IPS-15b (cell line): Measurements from ENCODE around the gene AKAIN1.

Source experiments
- H3K27me3 ChIP-seq: one replicate; pipeline ENCODE4 v1.6.1; 2013; ENCODE audit warnings: low read length; ENCODE audit not compliant: control insufficient read depth, insufficient read depth
- H3K36me3 ChIP-seq: one replicate; pipeline ENCODE4 v1.6.1; 2013; ENCODE audit warnings: low read length; ENCODE audit not compliant: control insufficient read depth, insufficient read depth
- H3K4me1 ChIP-seq: one replicate; pipeline ENCODE4 v1.6.1; 2013; ENCODE audit warnings: mild to moderate bottlenecking, low read length; ENCODE audit not compliant: control insufficient read depth, insufficient read depth
- H3K4me3 ChIP-seq: one replicate; pipeline ENCODE4 v1.5.1; 2013; ENCODE audit warnings: low read depth, low read length
- H3K9ac ChIP-seq: one replicate; pipeline ENCODE4 v1.6.1; 2013; ENCODE audit warnings: low read depth, mild to moderate bottlenecking, low read length
- H3K9me3 ChIP-seq: one replicate; pipeline ENCODE4 v1.6.1; 2013; ENCODE audit warnings: mild to moderate bottlenecking, low read length; ENCODE audit not compliant: control insufficient read depth, insufficient read depth

The AKAIN1 gene

DNA sequence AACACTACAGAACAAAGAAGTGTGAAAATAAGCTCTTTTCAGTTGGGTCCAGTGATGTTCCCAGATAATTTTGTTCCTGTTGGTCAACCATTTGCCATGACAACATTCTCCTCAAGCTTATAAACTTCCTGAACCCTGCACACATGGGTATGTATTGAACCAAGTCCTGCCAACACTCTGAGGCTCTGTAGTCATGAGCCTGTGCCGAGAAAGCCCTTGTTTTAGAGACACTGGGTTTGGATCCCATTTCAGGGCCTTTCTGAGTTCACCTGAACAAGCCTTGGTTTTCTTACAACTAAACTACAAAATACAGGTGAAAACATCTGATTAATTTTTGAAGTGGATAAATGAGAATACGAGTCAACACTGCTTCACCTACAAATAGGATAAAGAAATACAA lies 38.5 kb downstream of the AKAIN1 start:
- Histone ChIP-seq H3K9ac (no peak overlapping the region), H3K4me3 (no peak overlapping the region), H3K4me1 (no peaks in the 10 kb centered on the region), H3K9me3 (no peaks in the 10 kb centered on the region), H3K27me3 (no peaks in the 10 kb centered on the region), H3K36me3 (no peaks in the 10 kb centered on the region)

DNA sequence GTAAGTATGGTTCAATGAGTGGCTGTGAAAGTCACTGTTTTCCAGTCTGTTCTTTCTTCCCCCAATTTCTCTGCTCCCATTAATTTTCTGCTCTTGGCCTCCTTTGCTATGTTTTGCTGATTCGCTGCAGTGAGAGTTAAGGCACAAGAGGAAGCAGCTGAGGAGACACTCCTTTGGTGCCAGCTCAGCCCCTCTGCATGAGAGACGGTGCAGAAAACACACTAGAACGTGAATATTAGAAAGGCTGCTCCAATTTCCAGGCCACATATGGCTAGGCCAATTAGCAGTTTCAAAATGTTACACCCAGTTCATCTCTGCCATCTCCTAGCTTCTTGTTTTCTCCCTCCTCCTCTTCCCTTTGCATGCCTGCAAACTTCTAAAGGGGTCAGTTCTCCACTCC lies 38.9 kb downstream of the AKAIN1 start:
- H3K36me3 ChIP-seq, result no peaks in the 10 kb centered on the region
- no peak overlapping the region for H3K9ac ChIP-seq
- H3K4me1 ChIP-seq, result no peaks in the 10 kb centered on the region
- no peaks in the 10 kb centered on the region for H3K9me3 ChIP-seq
- H3K4me3 ChIP-seq, result no peak overlapping the region
- no peaks in the 10 kb centered on the region for H3K27me3 ChIP-seq

DNA sequence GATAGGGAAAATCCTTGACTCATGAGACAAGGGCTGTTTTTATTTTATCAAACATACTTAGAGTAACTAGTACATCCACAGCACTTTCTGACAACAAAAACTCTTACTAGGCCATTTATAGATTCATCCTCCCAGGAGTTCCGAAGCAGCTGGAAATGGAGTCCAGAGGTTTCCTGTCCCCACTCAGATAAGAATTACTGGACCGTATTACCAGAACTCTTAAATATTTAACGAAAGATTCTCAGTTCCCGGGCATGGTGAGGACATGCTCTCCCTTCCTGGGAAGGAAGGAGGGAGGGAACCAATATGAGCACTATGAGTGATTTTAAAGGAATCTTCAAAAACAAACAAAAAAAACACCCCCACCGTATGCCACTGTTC lies 41.2 kb downstream of the AKAIN1 start:
- Histone ChIP-seq H3K9me3 (no peaks in the 10 kb centered on the region), H3K27me3 (no peaks in the 10 kb centered on the region), H3K36me3 (no peaks in the 10 kb centered on the region), H3K4me1 (peaks cover 5% of the 10 kb centered on the region), H3K4me3 (no peak overlapping the region), H3K9ac (no peak overlapping the region)

DNA sequence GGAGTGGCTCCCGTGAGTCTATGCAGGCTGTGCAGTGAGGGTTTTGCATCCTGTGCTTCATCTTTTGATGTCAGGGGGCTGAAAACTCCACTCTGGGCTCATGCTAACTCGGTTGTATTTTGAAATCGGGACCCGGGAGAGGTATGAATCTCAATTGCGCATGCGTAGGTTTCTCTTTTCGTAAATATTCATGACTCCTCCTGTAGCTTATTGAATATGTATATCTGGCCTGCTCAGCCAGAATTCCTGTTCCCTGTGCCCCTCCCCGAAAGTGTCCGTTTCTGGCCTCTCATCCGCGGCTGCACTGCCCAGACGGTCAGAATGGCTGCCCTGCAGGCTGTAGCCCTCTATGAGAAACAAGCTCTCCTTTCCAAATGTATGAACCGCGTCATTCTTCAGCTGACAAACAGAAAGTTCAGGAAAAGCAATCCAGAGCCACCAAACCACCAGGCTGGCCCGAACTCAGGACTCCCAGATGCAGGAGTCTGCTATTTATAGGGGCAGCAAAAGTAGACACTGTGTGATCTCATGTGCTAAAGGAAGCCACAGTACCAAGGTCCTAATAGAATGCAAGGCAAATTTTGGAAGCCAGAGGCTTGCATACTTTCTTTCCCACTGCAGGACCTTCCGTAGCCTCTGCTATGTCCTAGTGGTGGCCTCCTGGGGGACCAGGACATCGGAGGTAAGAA lies 41.7 kb downstream of the AKAIN1 start:
- H3K9me3 ChIP-seq, result no peaks in the 10 kb centered on the region
- H3K36me3 ChIP-seq, result no peaks in the 10 kb centered on the region
- H3K9ac ChIP-seq, result no peak overlapping the region
- no peaks in the 10 kb centered on the region for H3K27me3 ChIP-seq
- no peak overlapping the region for H3K4me3 ChIP-seq
- peaks cover 5% of the 10 kb centered on the region for H3K4me1 ChIP-seq

DNA sequence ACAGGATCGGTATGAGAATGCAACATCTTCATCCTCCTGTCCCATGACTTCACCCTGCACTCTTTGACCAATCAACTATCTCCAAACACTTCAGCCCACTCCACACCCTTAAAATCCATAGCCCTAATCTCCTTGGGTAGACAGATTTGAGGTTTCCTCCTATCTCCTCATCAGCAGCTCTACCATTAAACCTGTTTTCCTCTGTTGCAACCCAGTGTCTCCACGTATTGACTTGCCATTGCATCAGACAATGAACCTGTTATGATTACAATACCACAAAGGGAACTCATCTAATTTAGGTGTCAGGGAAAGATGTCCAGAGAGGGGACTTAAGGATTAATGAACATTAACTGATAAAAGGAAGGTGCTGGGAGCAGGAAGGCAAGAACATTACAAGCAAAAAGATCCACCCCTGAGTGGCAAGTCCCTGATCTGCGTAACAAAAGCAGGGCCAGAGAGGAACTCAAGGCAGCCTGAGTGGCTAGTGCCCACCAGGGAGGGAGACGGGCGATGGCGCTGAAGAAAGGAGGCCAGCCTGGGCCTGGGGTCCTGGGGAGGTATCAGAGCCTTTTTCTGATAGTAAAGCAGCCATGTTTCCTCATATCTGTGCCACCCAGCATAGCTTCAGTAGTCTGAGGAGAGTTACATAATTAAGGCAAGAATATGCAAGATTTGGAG lies 44.6 kb downstream of the AKAIN1 start:
- H3K36me3 ChIP-seq, result no peaks in the 10 kb centered on the region
- no peak overlapping the region for H3K9ac ChIP-seq
- H3K9me3 ChIP-seq, result no peaks in the 10 kb centered on the region
- H3K27me3 ChIP-seq, result no peaks in the 10 kb centered on the region
- H3K4me3 ChIP-seq, result no peak overlapping the region
- H3K4me1 ChIP-seq, result peaks cover 5% of the 10 kb centered on the region

DNA sequence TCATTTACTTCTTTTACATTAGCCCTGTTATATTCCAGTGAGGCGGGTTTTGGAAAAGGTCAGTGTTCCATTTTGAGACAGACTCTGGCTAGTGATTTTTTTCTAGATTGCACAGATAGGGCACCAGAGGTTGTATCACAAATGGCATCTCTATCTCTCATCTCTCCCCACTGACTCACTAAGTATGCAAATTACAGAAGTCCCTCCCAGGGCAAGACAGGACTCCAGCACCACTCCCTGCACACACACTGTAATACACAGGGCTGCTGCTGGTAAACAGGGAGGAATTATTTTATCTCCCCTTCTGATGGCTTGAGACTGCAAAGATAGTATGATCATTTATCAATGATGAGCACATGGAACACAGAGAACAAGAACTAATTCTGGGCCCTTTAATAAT lies 46.2 kb downstream of the AKAIN1 start:
- no peaks in the 10 kb centered on the region for H3K27me3 ChIP-seq

DNA sequence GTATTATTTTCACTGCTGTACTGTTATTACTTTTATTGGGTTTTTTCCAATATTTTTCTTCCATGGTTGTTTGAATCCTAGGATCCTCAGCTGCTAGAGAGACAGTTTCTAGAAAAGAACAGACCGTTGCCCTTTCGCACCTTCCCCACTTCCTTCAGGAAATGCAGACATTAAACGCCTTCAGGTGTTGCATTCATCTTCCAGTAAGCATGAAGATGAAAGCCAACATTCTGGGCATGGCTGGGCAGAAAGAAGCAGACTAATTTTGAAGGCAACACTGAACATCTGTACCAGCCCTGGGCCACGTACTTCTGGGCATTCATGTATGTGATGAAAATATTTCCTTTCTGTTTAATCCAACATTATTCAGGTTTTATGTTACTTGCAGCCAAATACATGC lies 51.0 kb downstream of the AKAIN1 start:
- Histone ChIP-seq H3K4me3 (no peak overlapping the region), H3K27me3 (no peaks in the 10 kb centered on the region), H3K9ac (no peak overlapping the region), H3K4me1 (no peaks in the 10 kb centered on the region), H3K36me3 (no peaks in the 10 kb centered on the region), H3K9me3 (no peaks in the 10 kb centered on the region)

More for the DNA sequence above, 46.2 kb downstream of the AKAIN1 start:
- H3K4me1 ChIP-seq, result peaks cover 5% of the 10 kb centered on the region
- no peaks in the 10 kb centered on the region for H3K36me3 ChIP-seq
- H3K9ac ChIP-seq, result no peak overlapping the region
- no peak overlapping the region for H3K4me3 ChIP-seq
- H3K9me3 ChIP-seq, result no peaks in the 10 kb centered on the region

DNA sequence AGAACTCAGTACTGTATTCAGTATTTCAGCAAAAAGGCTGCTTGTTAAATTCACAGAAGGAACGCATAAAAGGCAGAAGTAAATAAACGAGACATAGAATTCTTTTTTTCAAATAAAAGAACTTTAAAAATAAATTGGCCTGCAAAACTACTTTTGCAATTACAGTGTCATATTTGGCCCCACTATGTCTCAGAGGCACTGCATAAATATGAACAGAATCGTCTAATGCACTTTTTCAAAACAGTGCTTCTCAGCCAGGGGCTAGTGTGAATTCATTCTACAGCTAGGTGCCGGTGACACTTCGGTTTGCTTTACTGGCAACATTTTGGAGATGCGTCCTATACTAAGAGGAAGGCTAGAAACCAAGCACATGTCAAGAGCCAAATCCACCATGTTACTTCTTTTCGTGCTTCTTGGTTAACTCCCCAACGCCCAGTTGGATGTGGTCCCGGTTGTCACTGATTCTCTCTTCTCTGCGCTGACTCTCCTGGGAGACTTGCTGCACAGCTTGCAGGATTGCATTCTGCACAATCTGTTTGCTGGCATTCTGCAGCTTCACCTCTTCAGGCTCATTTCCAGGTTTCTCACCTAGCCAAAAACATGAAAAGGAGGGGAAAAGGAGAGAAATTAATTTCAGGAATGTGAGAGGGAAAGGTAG lies 51.8 kb downstream of the AKAIN1 start:
- Histone ChIP-seq H3K4me3 (no peak overlapping the region), H3K27me3 (no peaks in the 10 kb centered on the region), H3K36me3 (no peaks in the 10 kb centered on the region), H3K9me3 (no peaks in the 10 kb centered on the region), H3K4me1 (no peaks in the 10 kb centered on the region), H3K9ac (no peak overlapping the region)

DNA sequence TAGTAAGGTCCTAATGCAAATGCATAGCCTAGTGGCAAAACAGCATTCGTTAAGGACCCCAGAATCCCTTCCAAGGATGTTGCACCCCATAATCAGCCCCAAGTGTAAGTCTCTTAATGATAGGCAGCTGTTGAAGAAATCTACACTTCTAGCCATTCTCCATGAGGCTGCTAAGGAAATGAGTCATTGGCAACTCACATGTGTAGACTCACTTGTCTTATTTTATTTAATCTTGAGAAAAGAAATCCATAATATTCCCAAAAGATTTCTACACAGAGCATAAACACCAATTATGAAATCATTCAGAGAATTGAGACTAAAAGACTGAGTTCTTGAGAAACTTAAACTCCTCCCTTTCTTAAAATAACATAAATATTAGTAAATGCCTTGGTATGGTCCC lies 52.4 kb downstream of the AKAIN1 start:
- H3K9me3 ChIP-seq, result no peaks in the 10 kb centered on the region
- H3K4me3 ChIP-seq, result no peak overlapping the region
- no peaks in the 10 kb centered on the region for H3K36me3 ChIP-seq
- H3K27me3 ChIP-seq, result no peaks in the 10 kb centered on the region
- H3K4me1 ChIP-seq, result no peaks in the 10 kb centered on the region
- no peak overlapping the region for H3K9ac ChIP-seq

DNA sequence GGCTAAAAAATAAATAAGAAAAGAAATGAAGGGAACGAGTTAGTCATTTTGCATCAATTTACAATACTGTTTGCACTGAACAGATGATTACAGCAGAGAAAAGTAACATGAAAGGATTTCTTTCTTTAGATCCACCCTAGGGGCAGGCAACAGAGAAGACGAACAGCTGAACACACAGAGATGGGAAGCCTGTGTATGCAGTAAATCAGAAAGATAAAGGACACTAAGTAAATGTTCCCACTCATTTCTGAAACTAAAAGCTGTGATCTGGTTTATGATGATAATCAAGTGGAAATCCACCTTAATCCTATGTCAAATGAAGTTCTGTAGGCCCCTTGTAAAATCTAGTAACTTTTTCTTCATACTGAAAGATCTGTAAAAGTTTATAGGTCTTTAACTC lies 54.2 kb downstream of the AKAIN1 start:
- Histone ChIP-seq H3K4me1 (no peaks in the 10 kb centered on the region), H3K36me3 (no peaks in the 10 kb centered on the region), H3K27me3 (no peaks in the 10 kb centered on the region), H3K4me3 (no peak overlapping the region), H3K9ac (no peak overlapping the region), H3K9me3 (no peaks in the 10 kb centered on the region)

DNA sequence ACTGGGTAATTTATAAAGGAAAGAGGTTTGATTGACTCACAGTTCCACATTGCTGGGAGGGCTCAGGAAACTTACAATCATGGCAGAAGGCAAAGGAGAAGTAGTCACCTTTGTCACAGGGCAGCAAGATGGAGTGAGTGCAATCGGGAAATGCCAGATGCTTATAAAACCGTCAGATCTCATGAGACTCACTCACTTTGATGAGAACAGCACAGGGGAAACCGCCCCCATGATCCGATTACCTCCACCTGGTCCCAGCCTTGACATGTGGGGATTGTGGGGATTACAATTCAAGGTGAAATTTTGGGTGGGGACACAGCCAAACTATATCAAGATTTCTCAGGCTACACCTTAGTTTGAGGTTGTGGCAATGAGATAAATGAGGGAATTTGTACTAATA lies 54.9 kb downstream of the AKAIN1 start:
- no peaks in the 10 kb centered on the region for H3K9me3 ChIP-seq
- H3K27me3 ChIP-seq, result no peaks in the 10 kb centered on the region
- H3K4me3 ChIP-seq, result no peak overlapping the region
- H3K9ac ChIP-seq, result no peak overlapping the region
- H3K36me3 ChIP-seq, result no peaks in the 10 kb centered on the region
- H3K4me1 ChIP-seq, result no peaks in the 10 kb centered on the region

DNA sequence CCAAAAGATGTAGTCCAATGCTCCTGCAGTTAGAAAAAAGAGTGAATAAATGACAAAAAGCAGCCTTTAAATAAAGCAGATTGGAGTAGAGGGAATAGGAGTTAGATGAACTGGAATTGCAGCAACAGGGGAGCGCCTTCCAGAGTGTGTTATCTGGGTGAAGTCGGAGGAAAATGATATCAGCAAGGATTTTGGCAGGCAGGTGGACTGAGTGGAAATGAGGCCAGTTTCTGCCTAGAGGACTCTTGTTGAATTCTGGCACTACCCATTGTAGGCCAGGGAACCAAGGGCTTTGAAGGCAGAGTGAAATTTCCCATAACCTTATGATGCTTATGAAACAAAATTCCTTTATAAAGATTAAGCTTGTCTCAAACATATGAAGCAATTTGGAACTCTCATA lies 59.8 kb downstream of the AKAIN1 start:
- no peak overlapping the region for H3K9ac ChIP-seq
- no peaks in the 10 kb centered on the region for H3K4me1 ChIP-seq
- H3K4me3 ChIP-seq, result no peak overlapping the region
- no peaks in the 10 kb centered on the region for H3K27me3 ChIP-seq
- no peaks in the 10 kb centered on the region for H3K9me3 ChIP-seq
- H3K36me3 ChIP-seq, result no peaks in the 10 kb centered on the region
